ENCODE measurements around the gene CEP164.
"Not testable (repeated sequence)": the region's sequence is repeated elsewhere in the genome, so short reads cannot be mapped to it uniquely, and the experiment has no call there.

Gene CEP164

GRCh38 chr11:117394221-117394925 lies 66.7 kb downstream of the CEP164 start:
- TF ChIP-seq CTCF (IDR thresholded peaks at IDR 0.05; ENCODE audit: extremely low read depth, insufficient read depth, missing control alignments) = no peak
- in situ Hi-C loops (cut with MboI; ENCODE audit: low pct_unique_long_range_greater_than_20kb, low sequenced_read_pairs, unreplicated experiment) = no loop called here
- DNase-seq (ENCODE audit: low spot score) = no peak

- TF ChIP-seq CTCF (IDR thresholded peaks at IDR 0.05; ENCODE audit: extremely low read depth, insufficient read depth, missing control alignments) = no peak
- in situ Hi-C loops (cut with MboI; ENCODE audit: low pct_unique_long_range_greater_than_20kb, low sequenced_read_pairs, unreplicated experiment) = no loop called here
- DNase-seq (ENCODE audit: low spot score) = no peak
Measured at GRCh38 chr11:117395476-117395875, 67.8 kb downstream of the CEP164 start.

GRCh38 chr11:117396970-117397369 lies 69.3 kb downstream of the CEP164 start:
- TF ChIP-seq CTCF (IDR thresholded peaks at IDR 0.05; ENCODE audit: extremely low read depth, insufficient read depth, missing control alignments) = no peak
- in situ Hi-C loops (cut with MboI; ENCODE audit: low pct_unique_long_range_greater_than_20kb, low sequenced_read_pairs, unreplicated experiment) = no loop called here
- DNase-seq (ENCODE audit: low spot score) = no peak

GRCh38 chr11:117398618-117399017 lies 71.0 kb downstream of the CEP164 start:
- DNase-seq (ENCODE audit: low spot score); in situ Hi-C loops (cut with MboI; ENCODE audit: low pct_unique_long_range_greater_than_20kb, low sequenced_read_pairs, unreplicated experiment): not testable (repeated sequence)

GRCh38 chr11:117399100-117399840 lies 71.6 kb downstream of the CEP164 start:
- DNase-seq (ENCODE audit: low spot score) = not testable (repeated sequence)

GRCh38 chr11:117405898-117406297 lies 78.2 kb downstream of the CEP164 start:
- in situ Hi-C loops (cut with MboI; ENCODE audit: low pct_unique_long_range_greater_than_20kb, low sequenced_read_pairs, unreplicated experiment); DNase-seq (ENCODE audit: low spot score): not testable (repeated sequence)

More at GRCh38 chr11:117399100-117399840, 71.6 kb downstream of the CEP164 start:
- in situ Hi-C loops (cut with MboI; ENCODE audit: low pct_unique_long_range_greater_than_20kb, low sequenced_read_pairs, unreplicated experiment) = not testable (repeated sequence)

GRCh38 chr11:117407016-117407415 lies 79.4 kb downstream of the CEP164 start:
- TF ChIP-seq CTCF (IDR thresholded peaks at IDR 0.05; ENCODE audit: extremely low read depth, insufficient read depth, missing control alignments) = no peak

GRCh38 chr11:117408356-117408755 lies 80.7 kb downstream of the CEP164 start:
- no peak for TF ChIP-seq CTCF (IDR thresholded peaks at IDR 0.05; ENCODE audit: extremely low read depth, insufficient read depth, missing control alignments)
- in situ Hi-C loops (cut with MboI; ENCODE audit: low pct_unique_long_range_greater_than_20kb, low sequenced_read_pairs, unreplicated experiment) = no loop called here
- no peak for DNase-seq (ENCODE audit: low spot score)

More at GRCh38 chr11:117407016-117407415, 79.4 kb downstream of the CEP164 start:
- in situ Hi-C loops (cut with MboI; ENCODE audit: low pct_unique_long_range_greater_than_20kb, low sequenced_read_pairs, unreplicated experiment) = no loop called here
- no peak for DNase-seq (ENCODE audit: low spot score)

All from GM13977 (cell line).